ENCODE results near the gene NUDT1. TPM values are rescaled to one million over a fixed set of nuclear protein-coding genes. Genes with fewer than 3 reads are reported as not detected.

NUDT1 gene
- total RNA-seq, 1 experiment from 2014 or later: 100 TPM

- no peak for TF ChIP-seq ZNF423 (CRISPR knock-in tag; IDR thresholded peaks at IDR 0.05)
- no peak for TF ChIP-seq MYBL2 (CRISPR knock-in tag; IDR thresholded peaks at IDR 0.05)
- TF ChIP-seq IRF1 (CRISPR knock-in tag; IDR thresholded peaks at IDR 0.05): no peak
- TF ChIP-seq IRF2 (CRISPR knock-in tag; IDR thresholded peaks at IDR 0.05; ENCODE audit: borderline replicate concordance, low read depth): no peak
- no peak for TF ChIP-seq ZNF281 (CRISPR knock-in tag; IDR thresholded peaks at IDR 0.05)
- TF ChIP-seq FOXJ3 (CRISPR knock-in tag; IDR thresholded peaks at IDR 0.05; ENCODE audit: borderline replicate concordance): no peak
- TF ChIP-seq AFF4 (CRISPR knock-in tag; IDR thresholded peaks at IDR 0.05; ENCODE audit: borderline replicate concordance): no peak
- no peak for TF ChIP-seq PREB (CRISPR knock-in tag; IDR thresholded peaks at IDR 0.05; ENCODE audit: borderline replicate concordance)
- TF ChIP-seq E2F5 (CRISPR knock-in tag; IDR thresholded peaks at IDR 0.05): no peak
- no peak for TF ChIP-seq FOXP4 (CRISPR knock-in tag; IDR thresholded peaks at IDR 0.05)
Measured at GRCh38 chr7:2248984-2249694, 7.1 kb downstream of the NUDT1 start (continued).

- ChIA-PET CTCF (no interaction called here), POLR2A (interaction anchor here (0.6 kb wide), 1 partner anchor 171 kb away, joined by 6 read pairs; no protein-coding TSS in a partner anchor)
- H3K4me1 Mint-ChIP-seq: peaks cover 6% of the 10 kb centered on the region; the same call in 1 of the 2 replicates
- H3K9me3 Mint-ChIP-seq: no peaks in the 10 kb centered on the region
- ATAC-seq (no peak), DNase-seq (ENCODE audit: low spot score) (no peak)
- no peak overlapping the region for H3K27ac Mint-ChIP-seq
- no peak for TF ChIP-seq GTF2I (CRISPR knock-in tag; conservative IDR thresholded peaks at IDR 0.05)
- TF ChIP-seq ERG (CRISPR knock-in tag; IDR thresholded peaks at IDR 0.05): no peak
- TF ChIP-seq NFYB (CRISPR knock-in tag; conservative IDR thresholded peaks at IDR 0.05; ENCODE audit: low read depth): no peak
- no peak for TF ChIP-seq ZNF219 (CRISPR knock-in tag; IDR thresholded peaks at IDR 0.05; ENCODE audit: borderline replicate concordance)
- TF ChIP-seq ZMAT4 (CRISPR knock-in tag; IDR thresholded peaks at IDR 0.05): no peak
- no peak overlapping the region for H3K4me3 Mint-ChIP-seq
- no peaks in the 10 kb centered on the region for H3K27me3 Mint-ChIP-seq (ENCODE audit: low read depth)
- H3K36me3 Mint-ChIP-seq: peaks cover 19% of the 10 kb centered on the region
Measured at GRCh38 chr7:2249744-2250323, 7.8 kb downstream of the NUDT1 start.
